Lower leg skin (tissue), 4 donors: ENCODE data around the gene IP6K3. TPM values are rescaled to one million over a fixed set of nuclear protein-coding genes. Genes with fewer than 3 reads are reported as not detected.
A peak's percentile ranks its signal among the peaks of the same experiment; 100 is the strongest.

ENCODE experiments used
- DNase-seq, 2 donors: peaks; one replicate each; pipeline ENCODE4 v3.0.0-alpha.2; 2019; ENCODE audit warnings: low spot score in 2 of 2
- H3K4me3 ChIP-seq: fragments of 200-600 bp; sonication (generic); 2 replicates; pipeline ENCODE4 v1.5.1; 2017; ENCODE audit warnings: mild to moderate bottlenecking, low read depth; ENCODE audit not compliant: poor library complexity, severe bottlenecking
- CTCF ChIP-seq, 3 donors: fragments of 450-650 bp; IDR thresholded peaks; one replicate each; pipeline ENCODE4 v1.5.1; 2016; ENCODE audit warnings: antibody characterized with exemption in 3 of 3, mild to moderate bottlenecking in 3 of 3, moderate library complexity in 2 of 3
- POLR2A ChIP-seq, 2 donors: fragments of 450-650 bp; IDR thresholded peaks; one replicate each; pipeline ENCODE4 v1.6.1; 2016 to 2017; ENCODE audit warnings: antibody characterized with exemption in 2 of 2, mild to moderate bottlenecking in 1 of 2, moderate library complexity in 1 of 2
- WGBS, 2 donors: methylation state at CpG; one replicate each; pipeline ENCODE4 v1.1.5; 2018; 5-methylcytosine and 5-hydroxymethylcytosine counted together
- intact Hi-C: fragments of 100-400 bp; cut with DNase I; formaldehyde crosslinking; loops from one replicate; pipeline ENCODE4 v1.15.0; 2023; ENCODE audit warnings: low total_unique reads
- microRNA counts, 2 donors: library from miRNA; unstranded; fragments of <30 nt; microRNA quantifications; one replicate each; lab custom pipeline; 2016
- microRNA-seq, 2 donors: library from miRNA; unstranded; fragments of <30 nt; microRNA quantifications; one replicate each; pipeline ENCODE4, GENCODE V29; 2016; ENCODE audit warnings: borderline replicate concordance in 2 of 2, borderline number of aligned reads in 1 of 2
- total RNA-seq, 4 donors: library from RNA; depleted of rRNA; stranded (reverse); fragments of >200 nt; gene quantifications; one replicate each; pipeline ENCODE4 v1.1.0, GENCODE V29; 2016

IP6K3 gene
- total RNA-seq, 4 donors from 2014 or later: 0.45 TPM; not detected in 3

GRCh38 chr6:33672808-33673207, 73.9 kb downstream of the IP6K3 start:
- DNase-seq: peak in 1 of 2 donors; percentile 84
- H3K4me3 ChIP-seq: no peak overlapping the region
- intact Hi-C loops: no loop called here
- WGBS, 2 donors: 47% methylated on average over 5 of the region's 5 CpGs
- TF ChIP-seq CTCF (IDR thresholded peaks at IDR 0.05) (no peak), POLR2A (IDR thresholded peaks at IDR 0.05) (no peak)

GRCh38 chr6:33671744-33672072, 75.0 kb downstream of the IP6K3 start:
- H3K4me3 ChIP-seq: no peak overlapping the region
- intact Hi-C loops: no loop called here
- WGBS, 2 donors: 100% methylated on average over 1 to 3 of the region's 3 CpGs
- TF ChIP-seq CTCF (IDR thresholded peaks at IDR 0.05) (no peak), POLR2A (IDR thresholded peaks at IDR 0.05) (no peak)
- DNase-seq: no peak

MicroRNAs encoded within 50 kb of the gene (microRNA counts, 767-probe panel; counts per million panel counts)
- 0 to 358 counts per million in 2 donors for microRNA hsa-miR-3934 (lab: Ali Mortazavi, UCI)

Small RNAs within 50 kb of the gene (microRNA-seq; reads per million reads assigned to microRNA genes)
- gene MIR3934: 1.4 to 3.4 reads per million in 2 donors

Other genes with a start within 250 kb of the IP6K3 start
- gene BAK1, start 166.6 kb downstream of the IP6K3 start, total RNA-seq: 10 to 100 TPM; 19.7 to 26.6 (median 22.2) TPM
- 100 to 1,000 TPM; 161 to 265 (median 197) TPM for gene ITPR3, start 125.6 kb downstream of the IP6K3 start, total RNA-seq
- gene UQCC2, start 35.2 kb downstream of the IP6K3 start, total RNA-seq: 10 to 100 TPM in 2 of 4 donors, 1 to 10 TPM in 2; 8.5 to 20.4 (median 10.2) TPM
- 10 to 100 TPM; 57.5 to 93.6 (median 68.1) TPM for gene LEMD2, start 42.2 kb upstream of the IP6K3 start, total RNA-seq
- not detected for gene MLN, start 57.1 kb upstream of the IP6K3 start, total RNA-seq